GM10266 (cell line): ENCODE results near the gene PRKAG1.
A peak's percentile ranks its signal among the peaks of the same experiment; 100 is the strongest.

Experiments used
- DNase-seq: peaks from one replicate; pipeline ENCODE4 v3.0.0; 2012; ENCODE audit errors: extremely low spot score
- CTCF ChIP-seq: IDR thresholded peaks from 2 replicates; pipeline ENCODE4 v1.5.1; 2012; ENCODE audit warnings: mild to moderate bottlenecking, low read depth; ENCODE audit not compliant: control insufficient read depth, insufficient read depth; ENCODE audit errors: missing control alignments

Gene PRKAG1

GRCh38 chr12:48985475-48985897, 33.1 kb downstream of the PRKAG1 start:
- DNase-seq: no peak
- TF ChIP-seq CTCF: no peak

DNA sequence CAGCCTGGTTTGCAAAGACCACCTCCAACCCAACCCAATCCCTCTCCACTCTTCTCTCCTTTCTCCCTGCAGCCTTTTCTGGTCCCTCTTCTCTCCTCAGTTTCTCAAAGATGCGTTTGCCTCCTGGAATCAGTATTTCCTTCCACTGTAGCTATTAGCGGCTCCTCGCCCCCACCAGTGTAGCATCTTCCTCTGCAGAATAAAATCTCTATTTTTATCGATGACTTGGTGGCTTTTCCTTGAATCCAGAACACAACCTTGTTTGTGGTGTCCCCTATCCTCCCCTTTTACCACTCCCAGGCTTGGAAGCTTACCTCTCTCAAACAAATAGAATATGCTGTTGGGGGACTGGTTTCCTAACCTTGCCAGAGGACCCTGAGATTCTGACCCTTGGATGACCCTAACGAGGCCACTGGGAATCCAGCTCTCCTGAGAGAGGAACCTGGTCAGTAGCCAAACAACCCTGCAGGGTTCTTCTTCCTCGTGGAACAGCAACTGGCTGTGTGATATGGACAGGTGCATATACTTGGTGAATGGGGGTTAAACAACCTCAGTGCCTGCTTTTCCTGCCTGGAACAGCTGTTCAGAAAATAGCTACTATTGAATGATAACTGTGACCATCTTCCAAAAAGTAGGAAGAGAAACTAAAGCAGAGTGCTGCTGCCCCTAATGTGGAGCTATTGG, 36.0 kb downstream of the PRKAG1 start:
- no peak for TF ChIP-seq CTCF
- DNase-seq: no peak

- DNase-seq: no peak
- TF ChIP-seq CTCF: no peak
Measured at GRCh38 chr12:48981757-48982157, 36.8 kb downstream of the PRKAG1 start.

DNA sequence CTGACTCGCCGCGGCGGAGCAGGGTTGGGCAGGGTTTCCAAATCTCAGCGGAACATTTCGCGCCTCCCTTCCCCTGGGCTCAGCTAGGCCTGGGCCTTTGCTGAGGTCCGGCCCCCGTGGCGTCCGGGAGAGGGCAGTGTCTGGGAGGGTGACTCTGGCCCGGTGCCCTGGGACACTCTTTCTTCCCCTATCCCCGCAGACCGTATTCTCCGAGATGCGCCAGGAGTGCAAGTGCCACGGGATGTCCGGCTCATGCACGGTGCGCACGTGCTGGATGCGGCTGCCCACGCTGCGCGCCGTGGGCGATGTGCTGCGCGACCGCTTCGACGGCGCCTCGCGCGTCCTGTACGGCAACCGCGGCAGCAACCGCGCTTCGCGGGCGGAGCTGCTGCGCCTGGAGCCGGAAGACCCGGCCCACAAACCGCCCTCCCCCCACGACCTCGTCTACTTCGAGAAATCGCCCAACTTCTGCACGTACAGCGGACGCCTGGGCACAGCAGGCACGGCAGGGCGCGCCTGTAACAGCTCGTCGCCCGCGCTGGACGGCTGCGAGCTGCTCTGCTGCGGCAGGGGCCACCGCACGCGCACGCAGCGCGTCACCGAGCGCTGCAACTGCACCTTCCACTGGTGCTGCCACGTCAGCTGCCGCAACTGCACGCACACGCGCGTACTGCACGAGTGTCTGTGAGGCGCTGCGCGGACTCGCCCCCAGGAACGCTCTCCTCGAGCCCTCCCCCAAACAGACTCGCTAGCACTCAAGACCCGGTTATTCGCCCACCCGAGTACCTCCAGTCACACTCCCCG, 37.4 kb downstream of the PRKAG1 start:
- TF ChIP-seq CTCF: peak; percentile 30
- DNase-seq: peak; percentile 51

GRCh38 chr12:48980389-48980952, 38.1 kb downstream of the PRKAG1 start:
- DNase-seq: peak; percentile 64

GRCh38 chr12:48979602-48980388, 38.8 kb downstream of the PRKAG1 start:
- TF ChIP-seq CTCF: no peak
- peak; percentile 61 for DNase-seq

More at GRCh38 chr12:48980389-48980952, 38.1 kb downstream of the PRKAG1 start:
- TF ChIP-seq CTCF: peak; percentile 32
